CD4-positive, alpha-beta T cell (primary cell): Measurements from ENCODE around the gene MYH15. TPM values are rescaled to one million over a fixed set of nuclear protein-coding genes. Genes with fewer than 3 reads are reported as not detected.

Experiments
- ATAC-seq: fragments of 200-7000 bp; cut with Tn5 transposase; one replicate; pipeline ENCODE4 v1.10.0; 2022; ENCODE audit warnings: mild to moderate bottlenecking; ENCODE audit not compliant: poor library complexity
- CTCF ChIA-PET: fragments of 350-600 bp; sonication (Branson Sonifier 250); formaldehyde crosslinking; loops from one replicate; lab custom pipeline; 2021; ENCODE audit warnings: antibody characterized with exemption, inconsistent platforms; lab: Charles Lee
- POLR2A ChIA-PET: fragments of 350-600 bp; sonication (Branson Sonifier 250); formaldehyde crosslinking; loops from one replicate; lab custom pipeline; 2021; ENCODE audit warnings: antibody characterized with exemption, inconsistent platforms; lab: Charles Lee
- DNase-seq, 14 experiments: peaks; one replicate each; pipeline ENCODE4 v3.0.0-alpha.2; 2013 to 2020; ENCODE audit warnings: mixed read lengths in 2 of 14
- H3K27ac ChIP-seq, 2 donors: one replicate each; pipeline versions ENCODE4 v1.5.1 to v1.7.0; 2013; ENCODE audit warnings: low read length in 2 of 2, low read depth in 1 of 2, mild to moderate bottlenecking in 1 of 2
- H3K27me3 ChIP-seq, 2 experiments: 1 replicate in 1 of 2; 2 replicates in 1 of 2; pipeline versions ENCODE4 v1.6.1 to v1.7.0; 2013; ENCODE audit warnings: low read length in 2 of 2, control low read depth in 1 of 2, mild to moderate bottlenecking in 1 of 2, moderate library complexity in 1 of 2; ENCODE audit not compliant: insufficient read depth in 2 of 2, control insufficient read depth in 1 of 2
- H3K36me3 ChIP-seq: one replicate; pipeline ENCODE4 v1.6.1; 2013; ENCODE audit warnings: low read length, control low read depth; ENCODE audit not compliant: insufficient read depth
- H3K4me1 ChIP-seq: one replicate; pipeline ENCODE4 v1.6.1; 2013; ENCODE audit warnings: low read length, control low read depth; ENCODE audit not compliant: insufficient read depth
- H3K4me3 ChIP-seq: one replicate; pipeline ENCODE4 v1.5.1; 2013; ENCODE audit warnings: mild to moderate bottlenecking, low read length, moderate library complexity
- H3K9me3 ChIP-seq, 2 experiments: 1 replicate in 1 of 2; 2 replicates in 1 of 2; pipeline versions ENCODE4 v1.6.1 to v1.7.0; 2013; ENCODE audit warnings: low read length in 2 of 2, mild to moderate bottlenecking in 2 of 2, control low read depth in 1 of 2, moderate library complexity in 1 of 2; ENCODE audit not compliant: control insufficient read depth in 1 of 2, insufficient read depth in 1 of 2
- H3K27ac Mint-ChIP-seq: one replicate; pipeline ENCODE4 v1.8.0; 2020; ENCODE audit warnings: mixed read lengths
- H3K27me3 Mint-ChIP-seq: one replicate; pipeline ENCODE4 v1.8.0; 2021; ENCODE audit warnings: mixed read lengths
- H3K36me3 Mint-ChIP-seq: one replicate; pipeline ENCODE4 v1.8.0; 2021; ENCODE audit warnings: low read depth, mixed read lengths
- H3K4me1 Mint-ChIP-seq: one replicate; pipeline ENCODE4 v1.8.0; 2021; ENCODE audit warnings: low read depth, mixed read lengths
- H3K4me3 Mint-ChIP-seq: one replicate; pipeline ENCODE4 v1.8.0; 2020; ENCODE audit warnings: mild to moderate bottlenecking, mixed read lengths
- H3K9me3 Mint-ChIP-seq: one replicate; pipeline ENCODE4 v1.8.0; 2020; ENCODE audit warnings: mixed read lengths
- CTCF ChIP-seq: fragments of 200-600 bp; IDR thresholded peaks from one replicate; pipeline ENCODE4 v1.8.0; 2022; ENCODE audit warnings: antibody characterized with exemption, mild to moderate bottlenecking
- intact Hi-C, 2 experiments: fragments of 100-400 bp; cut with DNase I in 1 of 2; cut with micrococcal nuclease in 1 of 2; formaldehyde crosslinking; loops; one replicate each; pipeline versions ENCODE4 v1.15.1 to v1.9.0; 2023 to 2025; cut with DNase I, micrococcal nuclease
- total RNA-seq, 174 experiments: library from RNA in 2 of 174; stranded (reverse) in 2 of 174; gene quantifications; one replicate each; pipeline ENCODE4 v1.2.3 and lab custom pipeline; 2021 to 2026

The MYH15 gene
- total RNA-seq, 2 experiments from 2014 or later, result 0.05 to 0.08 TPM

GRCh38 chr3:108554229-108554628, 43.8 kb upstream of the MYH15 start:
- H3K4me3 Mint-ChIP-seq, result no peak overlapping the region
- H3K4me1 Mint-ChIP-seq, result no peaks in the 10 kb centered on the region
- peaks cover 5% of the 10 kb centered on the region for H3K36me3 Mint-ChIP-seq
- no peak overlapping the region for H3K27ac Mint-ChIP-seq
- no peak overlapping the region for H3K4me3 ChIP-seq
- ChIA-PET CTCF (no interaction called here), POLR2A (no interaction called here)
- H3K27me3 ChIP-seq, result no peaks in the 10 kb centered on the region
- H3K9me3 Mint-ChIP-seq, result no peaks in the 10 kb centered on the region
- intact Hi-C loops, result loop anchor here (5.0 to 10.0 kb wide), 4 partner anchors 363 to 1317 kb away; no protein-coding TSS in a partner anchor
- no peaks in the 10 kb centered on the region for H3K9me3 ChIP-seq
- no peaks in the 10 kb centered on the region for H3K36me3 ChIP-seq
- no peak for DNase-seq
- no peaks in the 10 kb centered on the region for H3K27me3 Mint-ChIP-seq
- no peak for TF ChIP-seq CTCF
- H3K27ac ChIP-seq, result no peak overlapping the region
- no peak for ATAC-seq
- H3K4me1 ChIP-seq, result no peaks in the 10 kb centered on the region

DNA sequence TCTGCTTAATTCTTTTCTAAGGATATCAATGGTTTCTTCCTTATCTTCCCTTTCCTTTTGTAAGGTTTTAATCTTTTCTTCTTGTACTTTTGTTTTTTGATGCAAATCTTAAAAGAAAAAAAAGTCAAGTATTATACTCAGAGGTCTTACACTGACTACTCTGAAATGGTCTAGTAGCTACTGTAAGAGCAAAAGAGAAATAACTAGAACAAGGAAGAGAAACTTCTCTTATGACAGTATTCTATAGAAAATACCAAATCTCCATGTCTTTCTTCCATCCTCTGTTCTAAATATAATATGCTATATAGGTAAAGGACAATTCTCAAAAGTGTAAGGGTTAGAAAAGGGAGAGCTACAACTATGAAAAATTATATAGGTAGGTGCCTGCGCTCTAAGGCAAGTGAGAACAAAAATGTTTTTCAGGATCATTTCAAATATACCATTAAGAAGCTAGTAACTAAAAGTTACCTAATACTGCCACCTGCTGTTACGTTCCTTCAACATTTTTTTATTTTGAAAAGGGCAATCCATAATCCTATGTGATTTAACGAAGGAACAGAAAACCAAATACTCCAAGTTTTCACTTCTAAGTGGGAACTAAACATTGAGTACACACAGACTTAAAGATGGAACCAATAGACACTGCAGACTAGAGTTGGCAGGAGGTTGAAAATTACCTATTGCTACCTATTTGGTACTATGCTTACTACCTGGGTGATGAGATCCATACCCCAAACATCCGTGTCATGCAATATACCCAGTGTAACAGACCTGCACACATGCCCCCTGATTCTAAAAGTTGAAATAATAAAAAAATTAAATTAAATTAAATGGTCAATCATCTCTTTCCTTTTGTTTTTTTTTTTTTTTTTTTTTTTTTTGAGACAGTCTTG, 42.1 kb upstream of the MYH15 start:
- no peak overlapping the region for H3K4me3 ChIP-seq
- no peak overlapping the region for H3K27ac ChIP-seq

DNA sequence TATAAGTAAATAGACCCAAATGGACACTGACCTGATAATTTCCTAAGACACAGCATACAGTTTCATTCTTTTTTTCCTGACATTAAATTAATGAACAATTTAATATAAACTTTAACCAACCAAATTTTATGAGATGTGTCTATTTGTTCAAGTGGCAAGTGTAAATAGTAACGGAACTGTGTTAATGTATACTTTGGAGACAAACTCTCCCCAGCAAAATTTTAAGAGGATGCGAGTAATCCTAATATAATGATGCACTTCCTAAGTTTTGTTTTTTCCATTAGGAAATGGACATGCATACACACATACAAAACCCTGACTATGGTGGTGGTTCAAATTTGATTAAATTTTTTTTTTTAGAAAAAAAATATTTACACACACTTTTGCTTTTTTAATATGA, 38.5 kb upstream of the MYH15 start:
- H3K9me3 Mint-ChIP-seq, result no peaks in the 10 kb centered on the region
- no peak overlapping the region for H3K4me3 Mint-ChIP-seq
- Histone ChIP-seq H3K27me3 (no peaks in the 10 kb centered on the region), H3K9me3 (no peaks in the 10 kb centered on the region), H3K4me1 (no peaks in the 10 kb centered on the region), H3K27ac (no peak overlapping the region), H3K4me3 (no peak overlapping the region), H3K36me3 (no peaks in the 10 kb centered on the region)
- no peak for DNase-seq
- no peak overlapping the region for H3K27ac Mint-ChIP-seq
- H3K36me3 Mint-ChIP-seq, result no peaks in the 10 kb centered on the region
- ChIA-PET POLR2A (no interaction called here), CTCF (no interaction called here)
- no peaks in the 10 kb centered on the region for H3K27me3 Mint-ChIP-seq
- TF ChIP-seq CTCF, result no peak
- intact Hi-C loops, result no loop called here
- H3K4me1 Mint-ChIP-seq, result peaks cover 5% of the 10 kb centered on the region
- ATAC-seq, result no peak

More for the DNA sequence above, 42.1 kb upstream of the MYH15 start:
- H3K9me3 ChIP-seq, result no peaks in the 10 kb centered on the region
- ChIA-PET POLR2A (interaction anchor here (1.1 to 1.4 kb wide), 2 partner anchors 37 kb away, joined by 3 to 4 read pairs; partner anchors contain the start of genes CIP2A and DZIP3), CTCF (interaction anchor here (0.7 to 2.6 kb wide), 6 partner anchors 38 to 875 kb away, joined by 3 to 16 read pairs (median 4); no protein-coding TSS in a partner anchor)
- no peak overlapping the region for H3K4me3 Mint-ChIP-seq
- TF ChIP-seq CTCF, result peak; percentile 62
- H3K4me1 Mint-ChIP-seq, result no peaks in the 10 kb centered on the region
- H3K4me1 ChIP-seq, result no peaks in the 10 kb centered on the region
- ATAC-seq (no peak), DNase-seq (peak in 4 of 14 experiments; percentile 9 to 68 (median 62))
- H3K27me3 ChIP-seq, result no peaks in the 10 kb centered on the region
- H3K36me3 Mint-ChIP-seq, result no peaks in the 10 kb centered on the region
- H3K36me3 ChIP-seq, result no peaks in the 10 kb centered on the region
- intact Hi-C loops, result loop anchor here (1.0 to 10.0 kb wide), 6 partner anchors 63 to 1316 kb away; no protein-coding TSS in a partner anchor
- no peak overlapping the region for H3K27ac Mint-ChIP-seq
- H3K27me3 Mint-ChIP-seq, result no peaks in the 10 kb centered on the region
- no peaks in the 10 kb centered on the region for H3K9me3 Mint-ChIP-seq
